ENCODE data around the gene UGT2B7.

Gene UGT2B7

DNA sequence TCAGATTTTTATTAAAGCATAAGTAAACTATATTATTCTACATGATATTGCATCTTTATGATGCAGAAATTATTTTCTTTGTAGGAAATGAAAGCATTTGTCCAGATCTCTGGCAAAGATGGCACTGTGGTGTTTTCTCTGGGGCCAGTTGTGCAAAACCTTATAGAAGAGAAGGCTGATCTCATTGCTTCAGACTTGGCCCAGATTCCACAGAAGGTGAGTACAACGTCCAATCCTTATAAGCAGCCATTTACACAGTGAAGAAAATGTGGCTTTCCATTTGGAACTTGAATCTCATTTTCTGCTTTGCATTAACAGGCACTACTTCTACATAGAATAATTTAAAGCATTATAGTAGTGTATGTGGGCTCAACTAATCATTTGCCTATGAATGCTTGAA lies 6.9 kb upstream of the UGT2B7 start:
- no peak overlapping the region for H3K4me3 ChIP-seq (ENCODE audit: low read depth, low read length)
- DNase-seq (ENCODE audit: low read depth) = no peak
- TF ChIP-seq, protein P1, sequence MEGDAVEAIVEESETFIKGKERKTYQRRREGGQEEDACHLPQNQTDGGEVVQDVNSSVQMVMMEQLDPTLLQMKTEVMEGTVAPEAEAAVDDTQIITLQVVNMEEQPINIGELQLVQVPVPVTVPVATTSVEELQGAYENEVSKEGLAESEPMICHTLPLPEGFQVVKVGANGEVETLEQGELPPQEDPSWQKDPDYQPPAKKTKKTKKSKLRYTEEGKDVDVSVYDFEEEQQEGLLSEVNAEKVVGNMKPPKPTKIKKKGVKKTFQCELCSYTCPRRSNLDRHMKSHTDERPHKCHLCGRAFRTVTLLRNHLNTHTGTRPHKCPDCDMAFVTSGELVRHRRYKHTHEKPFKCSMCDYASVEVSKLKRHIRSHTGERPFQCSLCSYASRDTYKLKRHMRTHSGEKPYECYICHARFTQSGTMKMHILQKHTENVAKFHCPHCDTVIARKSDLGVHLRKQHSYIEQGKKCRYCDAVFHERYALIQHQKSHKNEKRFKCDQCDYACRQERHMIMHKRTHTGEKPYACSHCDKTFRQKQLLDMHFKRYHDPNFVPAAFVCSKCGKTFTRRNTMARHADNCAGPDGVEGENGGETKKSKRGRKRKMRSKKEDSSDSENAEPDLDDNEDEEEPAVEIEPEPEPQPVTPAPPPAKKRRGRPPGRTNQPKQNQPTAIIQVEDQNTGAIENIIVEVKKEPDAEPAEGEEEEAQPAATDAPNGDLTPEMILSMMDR (IDR thresholded peaks at IDR 0.05; ENCODE audit: insufficient read depth, low read depth, low read length, missing control alignments) = no peak

DNA sequence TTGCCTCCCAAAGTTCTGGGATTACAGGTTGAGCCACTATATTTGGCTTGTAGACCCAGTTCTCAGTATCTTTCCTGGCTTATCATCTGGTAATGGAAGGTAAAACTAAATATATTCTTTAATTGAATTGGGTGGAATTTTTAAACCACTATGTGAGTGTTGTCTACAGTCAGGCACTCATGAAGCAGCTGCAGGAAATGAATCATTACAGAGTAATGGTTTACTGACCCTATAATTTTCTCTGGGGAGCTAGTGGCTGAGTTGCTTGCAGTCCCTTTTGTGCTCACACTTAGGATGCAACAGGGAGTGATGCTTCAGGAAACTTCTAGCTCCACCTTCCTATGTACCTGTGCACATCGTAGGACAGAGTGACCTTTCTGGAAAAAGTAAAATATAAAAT lies 4.1 kb upstream of the UGT2B7 start:
- H3K4me3 ChIP-seq (ENCODE audit: low read depth, low read length) = no peak overlapping the region
- DNase-seq (ENCODE audit: low read depth) = no peak
- TF ChIP-seq, protein P1 (IDR thresholded peaks at IDR 0.05; ENCODE audit: insufficient read depth, low read depth, low read length, missing control alignments) = no peak

DNA sequence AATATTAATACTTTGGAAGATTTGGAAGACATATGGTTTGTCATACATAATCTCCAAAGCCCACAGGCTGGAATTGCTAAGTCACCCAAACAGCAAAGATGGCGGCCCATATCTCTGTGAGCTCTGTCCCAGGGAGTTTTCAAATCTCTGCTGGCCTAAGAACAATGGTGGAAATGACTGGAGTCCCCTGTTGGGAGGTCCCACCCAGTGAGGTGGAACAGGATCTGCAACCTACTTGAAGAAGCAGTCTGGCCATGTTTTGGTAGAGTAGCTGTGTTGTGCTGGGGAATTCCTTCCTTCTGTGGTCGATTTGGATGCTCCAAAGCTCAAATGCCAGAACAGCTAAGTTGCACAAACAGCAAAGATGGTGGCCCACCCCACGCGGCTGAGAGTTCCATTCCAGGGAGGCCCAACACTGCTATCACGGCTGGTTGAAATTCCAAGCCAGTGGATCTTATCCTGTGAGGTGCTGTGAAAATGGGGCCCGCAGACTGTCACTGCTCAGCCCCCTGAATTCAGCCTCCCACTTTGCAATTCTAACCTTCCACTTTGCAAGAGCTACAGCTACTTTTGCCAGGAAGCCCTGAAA lies 3.2 kb upstream of the UGT2B7 start:
- DNase-seq (ENCODE audit: low read depth) = no peak
- TF ChIP-seq, protein P1 (IDR thresholded peaks at IDR 0.05; ENCODE audit: insufficient read depth, low read depth, low read length, missing control alignments) = no peak
- no peak overlapping the region for H3K4me3 ChIP-seq (ENCODE audit: low read depth, low read length)

DNA sequence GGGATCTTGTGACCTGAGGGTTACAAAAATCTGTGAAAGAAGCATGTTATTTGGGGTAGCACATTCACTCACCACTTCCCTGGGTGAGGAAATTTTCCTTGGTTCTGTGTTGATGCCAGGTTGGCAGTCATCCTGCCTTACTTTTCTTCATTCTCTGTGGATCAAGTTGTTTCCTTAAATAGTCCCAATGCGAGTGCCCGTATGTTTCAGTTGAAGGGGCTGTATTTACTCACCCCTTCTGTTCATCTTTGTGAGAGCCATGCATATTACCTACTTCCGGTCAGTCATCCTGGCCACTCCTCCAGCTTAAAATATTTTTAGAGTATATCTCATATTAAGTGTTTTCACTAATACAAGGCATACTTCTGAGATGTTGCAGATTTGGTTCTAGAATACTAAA lies 2.6 kb upstream of the UGT2B7 start:
- no peak overlapping the region for H3K4me3 ChIP-seq (ENCODE audit: low read depth, low read length)
- TF ChIP-seq, protein P1 (IDR thresholded peaks at IDR 0.05; ENCODE audit: insufficient read depth, low read depth, low read length, missing control alignments) = no peak
- no peak for DNase-seq (ENCODE audit: low read depth)

DNA sequence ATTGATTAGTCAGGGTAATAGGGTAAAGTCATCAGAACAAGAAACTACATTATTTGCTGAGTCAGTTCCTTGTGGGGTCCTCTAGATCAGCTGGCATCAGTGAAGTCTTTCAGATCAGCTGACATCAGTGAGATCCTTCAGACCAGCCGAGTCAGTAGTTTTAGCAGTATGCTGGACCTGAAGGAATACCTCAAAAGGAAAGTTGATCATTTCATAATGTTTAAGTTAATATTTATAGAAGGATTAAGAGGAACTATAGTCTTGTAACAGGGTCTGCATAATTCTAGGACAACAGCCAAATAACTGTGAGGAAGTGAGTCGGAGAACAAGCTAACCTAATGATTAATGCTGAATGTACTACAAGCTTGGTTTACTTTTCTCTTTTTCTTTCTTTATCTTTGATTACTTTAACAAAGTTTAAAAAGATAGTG lies 958 bp upstream of the UGT2B7 start:
- H3K4me3 ChIP-seq (ENCODE audit: low read depth, low read length) = no peak overlapping the region
- TF ChIP-seq, protein P1 (IDR thresholded peaks at IDR 0.05; ENCODE audit: insufficient read depth, low read depth, low read length, missing control alignments) = no peak
- no peak for DNase-seq (ENCODE audit: low read depth)

DNA sequence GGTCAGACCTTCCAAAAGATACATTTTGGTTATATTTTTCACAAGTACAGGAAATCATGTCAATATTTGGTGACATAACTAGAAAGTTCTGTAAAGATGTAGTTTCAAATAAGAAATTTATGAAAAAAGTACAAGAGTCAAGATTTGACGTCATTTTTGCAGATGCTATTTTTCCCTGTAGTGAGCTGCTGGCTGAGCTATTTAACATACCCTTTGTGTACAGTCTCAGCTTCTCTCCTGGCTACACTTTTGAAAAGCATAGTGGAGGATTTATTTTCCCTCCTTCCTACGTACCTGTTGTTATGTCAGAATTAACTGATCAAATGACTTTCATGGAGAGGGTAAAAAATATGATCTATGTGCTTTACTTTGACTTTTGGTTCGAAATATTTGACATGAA lies 536 bp downstream of the UGT2B7 start:
- H3K4me3 ChIP-seq (ENCODE audit: low read depth, low read length) = no peak overlapping the region
- TF ChIP-seq, protein P1 (IDR thresholded peaks at IDR 0.05; ENCODE audit: insufficient read depth, low read depth, low read length, missing control alignments) = no peak
- DNase-seq (ENCODE audit: low read depth) = no peak

DNA sequence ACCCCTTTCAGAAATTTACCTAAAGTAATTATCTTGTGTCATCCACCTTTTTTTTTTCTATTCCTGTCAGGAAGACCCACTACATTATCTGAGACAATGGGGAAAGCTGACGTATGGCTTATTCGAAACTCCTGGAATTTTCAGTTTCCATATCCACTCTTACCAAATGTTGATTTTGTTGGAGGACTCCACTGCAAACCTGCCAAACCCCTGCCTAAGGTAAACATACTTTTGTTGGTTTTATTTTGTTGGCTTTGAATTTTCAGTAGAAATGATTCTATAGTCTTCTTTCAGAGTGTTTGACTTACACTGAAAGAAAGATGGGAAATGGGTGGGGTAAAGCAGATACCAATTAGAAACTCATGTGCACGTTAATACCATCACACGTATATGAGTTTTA lies 2.2 kb downstream of the UGT2B7 start:
- DNase-seq (ENCODE audit: low read depth) = no peak
- TF ChIP-seq, protein P1 (IDR thresholded peaks at IDR 0.05; ENCODE audit: insufficient read depth, low read depth, low read length, missing control alignments) = no peak
- H3K4me3 ChIP-seq (ENCODE audit: low read depth, low read length) = no peak overlapping the region

Measured in GM12865 (cell line).